ENCODE measurements around the gene PRUNE2.

GRCh38 chr9:76744336-76744735 lies 161.6 kb downstream of the PRUNE2 start:
- TF ChIP-seq CTCF (IDR thresholded peaks at IDR 0.05) (no peak), POLR2A (IDR thresholded peaks at IDR 0.05) (no peak)

Measured in adrenal gland (tissue), 5 donors.